GM12892 (cell line): ENCODE data around the gene PPM1B.

Experiments used
- POLR2A ChIP-seq: IDR thresholded peaks from 2 replicates; pipeline ENCODE4 v1.6.1; 2011; ENCODE audit warnings: low read depth, low read length, control low read depth
- POLR2AphosphoS5 ChIP-seq: IDR thresholded peaks from 2 replicates; pipeline ENCODE4 v1.6.1; 2011; ENCODE audit warnings: low read depth, low read length, control low read depth
- TAF1 ChIP-seq: IDR thresholded peaks from 2 replicates; pipeline ENCODE4 v1.6.1; 2011; ENCODE audit warnings: low read depth, mild to moderate bottlenecking, control low read depth, low read length, borderline replicate concordance

DNA sequence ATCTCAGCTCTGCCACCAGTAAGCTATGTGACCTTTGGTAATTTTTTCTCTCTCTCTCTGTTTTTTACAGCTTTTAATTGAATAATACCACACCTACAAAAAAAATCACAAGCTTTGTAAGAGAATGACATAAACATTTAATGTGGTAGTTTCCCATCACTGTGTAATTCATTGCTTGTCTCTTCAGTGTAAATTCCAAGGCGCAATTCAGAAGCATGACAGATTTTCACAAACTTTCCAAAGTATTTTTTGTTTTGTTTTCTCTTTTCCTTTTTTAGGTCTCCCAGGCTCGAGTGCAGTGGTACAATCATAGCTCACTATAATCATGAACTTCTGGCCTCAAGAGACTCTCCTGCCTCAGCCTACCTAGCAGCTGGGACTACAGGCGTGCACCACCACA lies 25.0 kb upstream of the PPM1B start:
- TF ChIP-seq TAF1 (no peak), POLR2A (no peak), POLR2AphosphoS5 (no peak)
